Dendritic cell treated with granulocyte-macrophage colony-stimulating factor and Interleukin-4, amounts not matched to agents 40 ng/mL and 50 ng/mL, for 4 days (primary cell): ENCODE measurements around the gene KIF5C.

ENCODE experiments used
- H3K27ac Mint-ChIP-seq: one replicate; pipeline ENCODE4 v1.8.0; 2022; ENCODE audit warnings: mild to moderate bottlenecking, mixed read lengths
- H3K27me3 Mint-ChIP-seq: one replicate; pipeline ENCODE4 v1.8.0; 2022; ENCODE audit warnings: mild to moderate bottlenecking, mixed read lengths
- H3K36me3 Mint-ChIP-seq: one replicate; pipeline ENCODE4 v1.8.0; 2022; ENCODE audit warnings: low read depth, mixed read lengths
- H3K4me1 Mint-ChIP-seq: one replicate; pipeline ENCODE4 v1.8.0; 2022; ENCODE audit warnings: low read depth, mixed read lengths
- H3K4me3 Mint-ChIP-seq: one replicate; pipeline ENCODE4 v1.8.0; 2022; ENCODE audit warnings: mild to moderate bottlenecking, moderate library complexity, mixed read lengths
- H3K9me3 Mint-ChIP-seq: one replicate; pipeline ENCODE4 v1.8.0; 2022; ENCODE audit warnings: mixed read lengths
- intact Hi-C: fragments of 100-400 bp; cut with micrococcal nuclease; formaldehyde crosslinking; loops from one replicate; pipeline ENCODE4 v1.15.0; 2022

KIF5C gene

DNA sequence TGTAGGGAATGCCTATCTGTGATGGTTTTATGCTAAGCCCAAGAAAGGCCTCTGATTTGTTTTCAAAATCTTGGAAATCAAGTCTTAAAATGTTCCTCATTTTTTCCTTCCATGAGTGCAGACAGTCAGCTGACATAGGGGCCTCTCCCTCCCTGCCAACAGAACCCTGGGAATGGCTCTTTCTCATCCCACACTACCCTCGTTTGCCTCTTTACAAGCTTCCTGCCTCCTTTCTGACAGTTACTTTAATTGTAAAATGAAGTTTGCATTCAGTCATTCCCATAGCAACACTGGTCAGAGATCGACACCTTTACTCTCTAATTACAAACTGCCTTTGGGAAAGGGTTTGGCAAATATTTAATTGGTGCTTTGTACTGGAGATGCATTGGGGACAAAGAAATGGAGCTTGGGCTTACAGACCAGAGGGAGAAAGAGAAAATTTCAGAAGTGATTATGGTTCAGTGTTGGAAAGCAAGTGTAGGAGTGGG lies 25.4 kb downstream of the KIF5C start:
- Mint-ChIP-seq H3K27me3 (no peaks in the 10 kb centered on the region), H3K9me3 (no peaks in the 10 kb centered on the region), H3K36me3 (no peaks in the 10 kb centered on the region), H3K4me3 (no peak overlapping the region), H3K27ac (no peak overlapping the region), H3K4me1 (no peaks in the 10 kb centered on the region)
- intact Hi-C loops = no loop called here

- Mint-ChIP-seq H3K36me3 (no peaks in the 10 kb centered on the region), H3K4me3 (no peak overlapping the region), H3K27ac (no peak overlapping the region), H3K4me1 (peaks cover 4% of the 10 kb centered on the region), H3K27me3 (no peaks in the 10 kb centered on the region), H3K9me3 (no peaks in the 10 kb centered on the region)
- intact Hi-C loops = no loop called here
Measured at GRCh38 chr2:148901142-148901541, 26.1 kb downstream of the KIF5C start.

DNA sequence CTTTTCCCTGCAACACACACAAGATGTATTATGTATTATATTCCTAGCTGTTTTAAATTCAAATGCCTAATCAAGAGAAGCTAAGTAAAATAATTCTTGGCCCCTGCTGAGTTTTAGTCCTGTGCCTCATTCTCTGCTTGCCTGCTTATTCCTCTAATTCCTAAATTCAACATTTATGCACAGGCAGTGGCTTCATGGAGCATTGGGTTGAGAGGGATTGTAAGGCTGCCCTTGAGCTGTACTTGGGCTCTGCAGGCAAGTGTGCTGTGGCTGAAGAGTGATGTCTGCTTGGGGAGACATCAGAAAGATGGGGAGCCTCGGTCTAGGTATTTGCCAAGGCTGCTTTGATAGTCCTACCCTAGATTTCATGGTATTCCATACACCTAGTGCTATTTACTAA lies 27.8 kb downstream of the KIF5C start:
- Mint-ChIP-seq H3K4me1 (peaks cover 5% of the 10 kb centered on the region), H3K36me3 (no peaks in the 10 kb centered on the region), H3K27me3 (no peaks in the 10 kb centered on the region), H3K27ac (no peak overlapping the region), H3K9me3 (no peaks in the 10 kb centered on the region), H3K4me3 (no peak overlapping the region)
- intact Hi-C loops = no loop called here

GRCh38 chr2:148903294-148903693 lies 28.3 kb downstream of the KIF5C start:
- Mint-ChIP-seq H3K36me3 (no peaks in the 10 kb centered on the region), H3K4me3 (no peak overlapping the region), H3K27me3 (no peaks in the 10 kb centered on the region), H3K4me1 (peaks cover 5% of the 10 kb centered on the region), H3K9me3 (no peaks in the 10 kb centered on the region), H3K27ac (no peak overlapping the region)
- intact Hi-C loops = no loop called here

DNA sequence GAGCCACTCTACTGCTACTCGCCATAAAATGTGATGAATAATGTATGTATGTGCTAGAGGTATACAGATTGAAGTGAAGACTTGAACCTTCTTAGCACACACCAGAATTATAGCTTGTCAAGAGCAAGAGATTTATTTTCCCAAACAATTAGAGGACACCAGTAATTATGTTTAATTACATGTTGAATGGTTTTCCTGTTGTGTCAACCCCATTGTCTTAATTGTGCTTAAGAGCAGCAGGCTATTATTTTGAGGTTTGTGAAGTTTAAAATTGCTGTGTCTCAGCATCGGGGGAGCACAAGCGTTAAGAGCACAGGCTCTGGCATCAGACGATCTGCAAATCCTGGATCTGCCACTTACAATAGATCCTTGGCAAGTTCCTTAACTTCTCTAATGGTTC lies 29.0 kb downstream of the KIF5C start:
- Mint-ChIP-seq H3K4me1 (peaks cover 5% of the 10 kb centered on the region), H3K27me3 (no peaks in the 10 kb centered on the region), H3K36me3 (no peaks in the 10 kb centered on the region), H3K4me3 (no peak overlapping the region), H3K27ac (no peak overlapping the region), H3K9me3 (no peaks in the 10 kb centered on the region)
- intact Hi-C loops = no loop called here

DNA sequence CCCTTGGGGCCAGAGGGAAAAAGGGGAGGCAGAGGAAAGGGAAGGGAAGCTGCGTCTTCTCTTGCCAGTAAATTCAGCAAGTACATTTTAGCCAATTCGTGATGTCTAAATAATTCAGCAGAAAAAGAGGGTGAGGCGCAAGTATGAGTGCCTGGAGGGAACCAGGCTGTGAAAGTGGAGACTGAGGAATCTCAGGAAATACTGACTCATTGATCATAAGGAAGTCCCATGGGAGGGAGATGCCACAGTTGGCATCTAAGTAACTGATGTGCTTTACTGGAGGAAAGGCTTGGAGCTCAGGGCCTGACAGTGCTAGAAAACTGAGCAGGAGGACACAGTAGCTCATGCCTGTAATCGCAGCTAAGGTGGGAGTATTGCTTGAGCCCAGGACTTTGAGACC lies 31.1 kb downstream of the KIF5C start:
- H3K27ac Mint-ChIP-seq = no peak overlapping the region
- H3K36me3 Mint-ChIP-seq = no peaks in the 10 kb centered on the region
- no peaks in the 10 kb centered on the region for H3K9me3 Mint-ChIP-seq
- intact Hi-C loops = no loop called here
- peaks cover 4% of the 10 kb centered on the region for H3K27me3 Mint-ChIP-seq
- no peak overlapping the region for H3K4me3 Mint-ChIP-seq
- H3K4me1 Mint-ChIP-seq = peaks cover 5% of the 10 kb centered on the region

DNA sequence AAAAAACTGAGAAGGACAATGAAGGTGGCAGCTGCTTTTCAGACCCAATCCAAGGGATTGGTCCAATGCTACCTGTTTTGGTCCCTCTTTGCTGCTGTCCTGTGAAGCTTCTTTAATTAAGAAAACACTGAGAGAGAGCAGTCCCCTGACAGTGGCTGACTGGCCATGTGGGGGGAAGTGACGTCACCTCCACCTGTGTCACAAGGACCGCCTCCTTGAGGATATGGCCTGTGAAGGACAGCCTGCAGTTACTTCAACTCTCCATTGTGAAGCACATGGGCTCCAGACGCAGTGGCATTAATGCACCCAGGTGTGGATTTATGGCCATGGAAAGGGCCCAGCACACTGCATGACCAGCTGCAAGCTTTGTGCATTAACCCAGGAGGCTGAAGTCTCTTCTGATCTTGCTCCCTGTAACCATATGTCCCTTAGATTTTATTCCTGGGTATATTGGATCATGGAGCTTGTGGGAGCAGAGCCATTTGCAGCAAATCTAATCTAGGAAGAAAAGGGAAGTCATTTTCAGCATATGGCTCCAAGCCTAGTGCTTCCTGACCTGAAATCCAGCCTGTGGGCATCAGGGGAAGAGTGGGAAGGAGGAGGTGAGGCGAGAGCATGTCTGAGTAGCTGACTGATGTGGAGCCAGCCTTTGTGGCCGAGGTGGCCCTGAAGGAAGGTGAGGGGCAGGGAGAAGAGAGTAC lies 32.2 kb downstream of the KIF5C start:
- no peaks in the 10 kb centered on the region for H3K9me3 Mint-ChIP-seq
- H3K36me3 Mint-ChIP-seq = no peaks in the 10 kb centered on the region
- no peak overlapping the region for H3K4me3 Mint-ChIP-seq
- peaks cover 4% of the 10 kb centered on the region for H3K27me3 Mint-ChIP-seq
- H3K4me1 Mint-ChIP-seq = peaks cover 5% of the 10 kb centered on the region
- H3K27ac Mint-ChIP-seq = no peak overlapping the region
- intact Hi-C loops = no loop called here

DNA sequence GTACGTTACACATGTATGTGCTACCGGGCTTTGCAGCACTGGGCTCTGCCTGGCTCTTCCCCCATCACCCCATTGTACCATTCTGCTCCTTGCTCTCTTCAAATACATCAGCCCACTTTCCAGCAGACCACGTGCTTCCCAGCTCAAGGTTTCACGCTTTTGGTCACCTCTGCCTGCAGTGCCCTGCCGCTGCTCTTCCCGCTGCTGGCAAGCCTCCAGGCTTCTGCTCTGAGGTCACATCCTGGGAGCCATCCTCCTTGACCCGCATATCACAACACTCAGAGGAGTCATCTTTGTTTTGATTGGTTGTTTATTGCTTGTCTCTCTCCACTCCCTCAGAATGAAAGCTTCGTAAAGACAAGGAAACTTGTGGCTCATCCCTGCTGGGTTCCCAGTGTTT lies 34.1 kb downstream of the KIF5C start:
- no peaks in the 10 kb centered on the region for H3K36me3 Mint-ChIP-seq
- peaks cover 4% of the 10 kb centered on the region for H3K27me3 Mint-ChIP-seq
- intact Hi-C loops = no loop called here
- H3K4me1 Mint-ChIP-seq = peaks cover 5% of the 10 kb centered on the region
- no peak overlapping the region for H3K4me3 Mint-ChIP-seq
- no peak overlapping the region for H3K27ac Mint-ChIP-seq
- no peaks in the 10 kb centered on the region for H3K9me3 Mint-ChIP-seq

GRCh38 chr2:148913061-148913460 lies 38.0 kb downstream of the KIF5C start:
- Mint-ChIP-seq H3K27me3 (peaks cover 4% of the 10 kb centered on the region), H3K4me1 (no peaks in the 10 kb centered on the region), H3K4me3 (no peak overlapping the region), H3K9me3 (peaks cover 1% of the 10 kb centered on the region), H3K36me3 (no peaks in the 10 kb centered on the region), H3K27ac (no peak overlapping the region)
- intact Hi-C loops = no loop called here

- no peaks in the 10 kb centered on the region for H3K36me3 Mint-ChIP-seq
Measured at GRCh38 chr2:148913492-148913891, 38.5 kb downstream of the KIF5C start.

DNA sequence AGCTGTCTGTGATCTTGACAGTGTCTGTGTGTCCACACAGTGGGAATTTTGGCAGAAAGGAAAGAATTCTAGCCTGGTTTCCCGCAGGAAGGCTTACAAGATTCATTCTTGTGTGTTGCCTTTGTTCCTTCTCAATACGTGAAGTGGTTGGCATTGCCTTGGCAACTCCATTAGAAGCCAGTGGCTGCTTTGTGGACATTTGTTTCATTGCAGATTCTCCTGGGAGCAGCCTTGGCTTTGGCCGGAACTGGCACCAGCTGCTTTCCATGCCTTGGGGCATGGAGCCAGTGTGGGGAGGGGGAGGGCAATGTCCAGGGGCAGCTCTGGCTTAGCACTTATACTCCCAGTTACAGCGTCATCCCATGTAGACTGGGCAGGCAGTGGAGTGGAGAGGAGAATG lies 39.4 kb downstream of the KIF5C start:
- no peaks in the 10 kb centered on the region for H3K4me1 Mint-ChIP-seq
- H3K36me3 Mint-ChIP-seq = no peaks in the 10 kb centered on the region
- H3K4me3 Mint-ChIP-seq = no peak overlapping the region
- intact Hi-C loops = no loop called here
- peaks cover 15% of the 10 kb centered on the region for H3K9me3 Mint-ChIP-seq
- no peak overlapping the region for H3K27ac Mint-ChIP-seq
- H3K27me3 Mint-ChIP-seq = peaks cover 1% of the 10 kb centered on the region

More at GRCh38 chr2:148913492-148913891, 38.5 kb downstream of the KIF5C start:
- Mint-ChIP-seq H3K27me3 (peaks cover 4% of the 10 kb centered on the region), H3K27ac (no peak overlapping the region), H3K9me3 (peaks cover 6% of the 10 kb centered on the region), H3K4me1 (no peaks in the 10 kb centered on the region), H3K4me3 (no peak overlapping the region)
- intact Hi-C loops = no loop called here

GRCh38 chr2:148917431-148917830 lies 42.4 kb downstream of the KIF5C start:
- Mint-ChIP-seq H3K27me3 (no peaks in the 10 kb centered on the region), H3K4me3 (no peak overlapping the region), H3K4me1 (no peaks in the 10 kb centered on the region), H3K36me3 (no peaks in the 10 kb centered on the region), H3K27ac (no peak overlapping the region), H3K9me3 (peaks cover 15% of the 10 kb centered on the region)
- intact Hi-C loops = no loop called here

DNA sequence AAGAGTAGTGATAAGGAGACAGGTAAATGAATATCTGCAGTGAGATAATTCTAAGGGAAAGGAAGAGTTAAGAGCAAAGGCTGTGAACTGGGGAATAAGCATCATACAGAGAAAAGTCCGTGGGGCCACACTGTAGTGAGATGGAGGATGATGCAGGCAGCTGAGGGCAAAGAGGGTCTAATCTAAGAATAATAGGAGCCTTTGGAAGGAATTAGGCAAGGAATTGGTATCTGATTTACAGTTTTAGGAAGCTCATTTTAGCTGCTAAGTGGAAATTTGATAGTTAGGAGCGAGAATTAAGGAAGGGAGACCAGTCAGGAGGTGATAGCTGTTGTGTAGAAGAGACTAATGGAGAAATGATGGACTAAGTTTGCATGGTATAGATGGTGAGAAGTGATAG lies 43.5 kb downstream of the KIF5C start:
- Mint-ChIP-seq H3K4me3 (no peak overlapping the region), H3K36me3 (no peaks in the 10 kb centered on the region), H3K4me1 (no peaks in the 10 kb centered on the region), H3K27me3 (no peaks in the 10 kb centered on the region), H3K9me3 (peaks cover 15% of the 10 kb centered on the region), H3K27ac (no peak overlapping the region)
- intact Hi-C loops = no loop called here

DNA sequence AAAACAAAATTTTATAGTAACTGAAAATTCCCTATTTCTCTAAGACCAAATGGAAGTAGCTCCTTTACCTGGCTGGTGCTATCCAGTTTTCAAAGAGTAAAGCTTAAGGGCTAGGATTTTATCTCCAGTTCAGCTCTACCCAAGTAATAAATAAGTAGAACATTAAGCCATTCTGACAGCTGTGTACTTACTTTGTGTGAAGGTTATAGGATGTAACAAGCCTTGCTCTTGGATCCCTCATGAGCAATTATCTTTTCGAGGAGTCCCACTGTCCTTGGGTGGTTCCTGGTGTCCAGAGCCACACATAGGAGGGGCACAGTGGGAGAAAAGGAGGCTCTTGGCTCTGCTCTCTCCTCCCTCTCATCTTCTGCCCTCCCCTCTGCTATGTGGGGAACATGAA lies 45.5 kb downstream of the KIF5C start:
- Mint-ChIP-seq H3K27ac (no peak overlapping the region), H3K9me3 (peaks cover 15% of the 10 kb centered on the region), H3K27me3 (no peaks in the 10 kb centered on the region), H3K4me1 (no peaks in the 10 kb centered on the region), H3K36me3 (no peaks in the 10 kb centered on the region), H3K4me3 (no peak overlapping the region)
- intact Hi-C loops = no loop called here

DNA sequence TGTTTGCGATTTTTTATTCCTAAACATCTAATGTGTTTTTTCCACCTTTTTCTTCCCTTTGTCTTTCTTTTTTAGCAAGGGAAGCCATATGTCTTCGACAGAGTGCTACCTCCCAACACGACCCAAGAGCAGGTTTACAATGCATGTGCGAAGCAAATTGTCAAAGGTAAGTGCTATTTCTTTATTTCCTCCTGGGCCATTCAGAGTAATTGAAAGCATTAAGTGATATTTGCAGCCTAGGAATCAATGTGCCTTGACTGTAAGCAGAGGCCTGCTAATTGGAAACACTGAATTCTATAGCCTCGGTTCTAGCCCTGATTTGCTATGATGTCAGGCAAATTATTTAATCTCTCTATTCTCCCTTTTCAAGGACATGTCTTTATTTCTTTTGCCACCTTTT lies 47.0 kb downstream of the KIF5C start:
- H3K4me3 Mint-ChIP-seq = no peak overlapping the region
- H3K27ac Mint-ChIP-seq = no peak overlapping the region
- H3K9me3 Mint-ChIP-seq = peaks cover 15% of the 10 kb centered on the region
- H3K4me1 Mint-ChIP-seq = peaks cover 12% of the 10 kb centered on the region
- H3K27me3 Mint-ChIP-seq = no peaks in the 10 kb centered on the region
- H3K36me3 Mint-ChIP-seq = no peaks in the 10 kb centered on the region
- intact Hi-C loops = no loop called here
